Omental fat pad (tissue), 4 donors: Measurements from ENCODE around the gene TTC9. TPM values are rescaled to one million over a fixed set of nuclear protein-coding genes. Genes with fewer than 3 reads are reported as not detected.

Experiments used
- ATAC-seq: fragments of 150-250 bp; one replicate; pipeline ENCODE4 v1.9.1; 2016; ENCODE audit warnings: mild to moderate bottlenecking, moderate library complexity; ENCODE audit not compliant: low FRiP score
- DNase-seq: peaks from one replicate; pipeline ENCODE4 v3.0.0-alpha.2; 2019; ENCODE audit warnings: low spot score
- total RNA-seq, 4 donors: library from RNA; depleted of rRNA; stranded (reverse); fragments of >200 nt; gene quantifications; one replicate each; pipeline ENCODE4 v1.1.0, GENCODE V29; 2016
- TF ChIP-seq, protein P1 (sequence below), 3 donors: fragments of 450-650 bp; IDR thresholded peaks; one replicate each; pipeline ENCODE4 v1.5.1; 2016 to 2017; ENCODE audit warnings: antibody characterized with exemption in 3 of 3, mild to moderate bottlenecking in 3 of 3, moderate library complexity in 2 of 3

TTC9 gene
- total RNA-seq, 4 donors from 2014 or later: 1.1 to 1.5 (median 1.2) TPM

DNA sequence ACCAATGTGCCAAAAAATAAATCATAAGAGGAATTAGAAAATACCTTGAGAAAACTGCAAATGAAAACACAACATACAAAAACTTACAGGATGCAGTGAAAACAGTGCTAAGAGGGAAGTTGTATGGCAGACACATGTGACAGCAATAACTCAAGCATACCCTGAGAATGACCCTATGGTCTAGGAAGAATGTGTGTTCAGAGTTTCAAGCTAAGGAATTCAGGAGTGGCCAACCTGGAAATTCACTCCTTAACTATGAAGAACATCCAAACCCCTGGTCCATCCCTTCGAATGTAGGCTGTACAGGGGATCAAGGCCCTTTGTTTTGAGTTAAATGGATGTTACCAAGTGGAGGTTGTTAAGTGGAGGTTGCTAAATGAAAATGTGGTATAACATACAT, 16.7 kb upstream of the TTC9 start:
- DNase-seq: no peak
- TF ChIP-seq, protein P1, sequence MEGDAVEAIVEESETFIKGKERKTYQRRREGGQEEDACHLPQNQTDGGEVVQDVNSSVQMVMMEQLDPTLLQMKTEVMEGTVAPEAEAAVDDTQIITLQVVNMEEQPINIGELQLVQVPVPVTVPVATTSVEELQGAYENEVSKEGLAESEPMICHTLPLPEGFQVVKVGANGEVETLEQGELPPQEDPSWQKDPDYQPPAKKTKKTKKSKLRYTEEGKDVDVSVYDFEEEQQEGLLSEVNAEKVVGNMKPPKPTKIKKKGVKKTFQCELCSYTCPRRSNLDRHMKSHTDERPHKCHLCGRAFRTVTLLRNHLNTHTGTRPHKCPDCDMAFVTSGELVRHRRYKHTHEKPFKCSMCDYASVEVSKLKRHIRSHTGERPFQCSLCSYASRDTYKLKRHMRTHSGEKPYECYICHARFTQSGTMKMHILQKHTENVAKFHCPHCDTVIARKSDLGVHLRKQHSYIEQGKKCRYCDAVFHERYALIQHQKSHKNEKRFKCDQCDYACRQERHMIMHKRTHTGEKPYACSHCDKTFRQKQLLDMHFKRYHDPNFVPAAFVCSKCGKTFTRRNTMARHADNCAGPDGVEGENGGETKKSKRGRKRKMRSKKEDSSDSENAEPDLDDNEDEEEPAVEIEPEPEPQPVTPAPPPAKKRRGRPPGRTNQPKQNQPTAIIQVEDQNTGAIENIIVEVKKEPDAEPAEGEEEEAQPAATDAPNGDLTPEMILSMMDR (IDR thresholded peaks at IDR 0.05): no peak
- ATAC-seq: no peak

DNA sequence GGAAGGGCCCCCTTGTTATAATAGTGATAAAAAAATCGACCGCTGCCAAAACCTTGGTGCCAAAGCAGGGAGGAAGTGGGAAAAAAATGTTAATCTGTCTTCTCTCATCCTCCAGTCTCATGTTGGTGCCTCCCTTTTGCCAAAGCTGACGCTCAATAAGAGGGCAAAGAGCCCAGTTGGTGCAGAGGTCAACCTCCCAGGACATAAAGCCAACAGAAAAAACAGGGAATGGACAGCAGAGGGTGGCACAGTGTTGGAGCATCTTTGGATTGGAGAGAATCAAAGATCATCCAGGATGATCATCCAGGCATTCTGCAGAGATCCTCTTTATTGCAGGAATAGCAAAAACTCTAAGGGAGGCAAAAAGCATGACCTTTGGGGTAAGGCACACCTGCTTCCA, 9.8 kb upstream of the TTC9 start:
- TF ChIP-seq, protein P1 (IDR thresholded peaks at IDR 0.05): no peak
- ATAC-seq (no peak), DNase-seq (no peak)

DNA sequence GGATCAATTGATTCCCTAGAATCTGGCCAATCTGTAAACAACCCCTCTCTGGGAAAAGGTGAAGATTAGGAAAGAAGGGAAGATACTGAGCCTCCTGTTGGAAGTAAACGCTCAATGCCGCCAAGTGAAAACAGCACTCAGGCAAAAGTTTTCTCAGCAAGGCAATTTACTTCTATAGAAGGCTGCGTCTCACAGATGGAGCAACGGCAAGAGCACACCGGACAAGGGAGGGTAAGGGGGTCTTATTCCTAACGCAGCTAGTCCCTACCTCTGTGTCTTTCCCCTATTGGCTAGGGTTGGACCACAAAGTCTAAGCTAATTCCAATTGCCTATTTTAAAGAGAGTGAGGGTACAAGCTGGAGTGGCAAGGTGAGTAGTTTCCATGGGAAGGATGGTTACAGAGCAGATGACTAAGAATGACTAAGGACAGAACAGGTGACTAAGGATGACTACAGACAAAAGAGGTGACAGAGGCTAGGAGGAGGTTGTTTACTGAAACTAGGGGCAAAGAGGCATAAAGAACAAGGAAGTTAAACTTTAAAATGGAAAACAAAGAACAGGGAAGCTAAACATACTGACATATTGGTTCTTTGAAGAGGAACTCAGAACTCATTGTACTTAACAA, 5.6 kb upstream of the TTC9 start:
- TF ChIP-seq, protein P1 (IDR thresholded peaks at IDR 0.05): no peak
- no peak for DNase-seq
- no peak for ATAC-seq

DNA sequence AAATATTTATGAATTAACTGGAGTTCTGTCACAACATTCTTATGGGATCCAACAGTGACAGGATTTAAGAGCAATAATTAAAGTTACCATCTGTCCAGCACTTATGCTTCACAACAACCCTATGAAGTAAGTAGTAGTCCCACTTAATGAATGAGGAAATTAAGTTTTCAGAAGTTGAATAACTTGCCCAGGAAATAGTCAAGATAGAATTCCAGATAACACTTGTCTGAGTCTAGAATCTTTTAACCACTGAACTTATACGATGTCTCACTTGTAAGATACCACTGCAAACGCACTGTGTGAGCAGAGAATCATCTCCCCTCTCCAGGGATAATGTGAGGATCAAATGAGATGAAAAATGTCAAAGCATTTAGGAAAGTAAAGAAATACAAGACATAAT, 3.3 kb upstream of the TTC9 start:
- no peak for DNase-seq
- ATAC-seq: no peak
- TF ChIP-seq, protein P1 (IDR thresholded peaks at IDR 0.05): no peak

DNA sequence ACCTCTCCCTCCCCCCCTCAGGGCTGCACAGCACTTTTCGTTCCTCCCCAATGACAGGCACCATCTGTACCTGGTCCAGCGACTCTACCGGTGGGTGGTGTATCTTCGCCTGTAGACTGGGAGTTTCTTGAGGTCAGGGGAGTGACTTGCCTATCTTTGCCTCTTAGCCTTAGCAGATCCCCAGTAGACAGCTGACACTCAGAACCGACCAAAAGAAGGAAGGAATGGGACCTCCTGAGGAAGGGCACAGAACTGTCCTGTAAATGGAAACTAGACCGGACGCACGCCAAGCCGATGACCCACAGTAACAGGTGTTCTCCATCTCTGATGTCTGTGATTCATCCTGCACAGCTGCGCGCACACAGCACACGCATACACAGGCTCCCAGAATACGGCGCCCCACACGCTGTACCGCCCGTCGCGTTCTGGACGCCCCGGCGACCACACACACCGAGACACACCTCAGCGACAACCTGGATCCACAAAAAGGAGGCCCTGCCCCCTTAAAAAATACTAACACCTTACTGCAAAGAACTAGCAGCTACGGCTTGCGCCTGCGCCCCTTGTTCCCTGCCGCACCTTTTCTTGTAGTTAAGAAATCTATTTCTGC, 673 bp upstream of the TTC9 start:
- DNase-seq (no peak), ATAC-seq (peak; percentile 66)
- TF ChIP-seq, protein P1 (IDR thresholded peaks at IDR 0.05): no peak

DNA sequence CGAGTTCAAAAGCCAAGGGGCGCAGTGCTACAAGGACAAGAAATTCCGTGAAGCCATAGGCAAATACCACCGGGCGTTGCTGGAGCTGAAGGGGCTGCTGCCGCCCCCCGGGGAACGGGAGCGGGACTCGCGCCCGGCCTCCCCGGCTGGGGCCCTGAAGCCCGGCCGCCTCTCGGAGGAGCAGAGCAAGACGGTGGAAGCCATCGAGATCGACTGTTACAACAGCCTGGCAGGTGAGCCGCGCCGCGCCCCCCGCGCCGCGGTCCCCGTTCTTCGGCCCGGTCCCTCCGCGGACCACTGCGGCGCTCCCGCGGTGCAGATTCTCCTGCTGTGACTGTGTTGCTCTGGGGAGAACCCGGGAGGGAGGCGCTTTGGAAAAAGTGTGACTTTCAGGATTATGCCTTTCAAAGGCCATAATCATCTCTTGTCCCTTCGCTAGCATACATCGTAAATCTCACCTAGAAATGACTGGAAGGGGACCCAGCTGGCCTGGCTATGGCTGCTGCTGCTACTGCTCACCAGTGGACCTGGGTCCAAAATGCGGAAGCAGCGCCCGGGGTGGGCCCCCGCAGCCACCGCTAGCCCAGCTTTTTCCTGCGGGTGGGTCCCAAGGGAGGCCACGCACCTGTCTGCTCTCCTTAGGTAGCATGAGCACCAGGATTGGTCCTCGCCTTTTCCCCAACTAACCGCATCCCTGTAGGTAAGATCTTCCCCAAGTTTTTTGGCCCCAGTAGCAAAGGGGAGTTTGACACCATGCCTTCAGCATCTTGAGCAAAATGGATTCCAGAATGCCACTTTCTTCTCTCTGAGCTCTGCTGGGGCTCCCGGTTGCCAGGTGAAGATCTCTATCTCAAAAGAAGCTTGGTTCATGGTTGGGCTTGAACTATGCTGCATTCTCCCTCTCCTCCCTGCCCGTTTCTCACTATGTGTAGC, 853 bp downstream of the TTC9 start:
- ATAC-seq (peak; percentile 17), DNase-seq (no peak)

More for the DNA sequence above, 853 bp downstream of the TTC9 start:
- TF ChIP-seq, protein P1 (IDR thresholded peaks at IDR 0.05): no peak
